WTC11 (cell line): ENCODE data around the gene IRF2. TPM values are rescaled to one million over a fixed set of nuclear protein-coding genes. Genes with fewer than 3 reads are reported as not detected.

ENCODE experiments used
- ATAC-seq: fragments of 200-7000 bp; cut with Tn5 transposase; 2 replicates; pipeline ENCODE4 v1.10.0; 2021; ENCODE audit warnings: mild to moderate bottlenecking, moderate library complexity
- CTCF ChIA-PET: fragments of 300-600 bp; sonication (Branson Sonifier 250); formaldehyde crosslinking; loops from one replicate; lab custom pipeline; 2021; ENCODE audit warnings: antibody characterized with exemption; lab: Charles Lee
- POLR2A ChIA-PET: fragments of 350-600 bp; sonication (Branson Sonifier 250); formaldehyde crosslinking; loops from one replicate; lab custom pipeline; 2021; ENCODE audit warnings: antibody characterized with exemption; lab: Charles Lee
- DNase-seq: peaks from one replicate; pipeline ENCODE4 v3.0.0; 2021; ENCODE audit warnings: low spot score
- H3K27ac Mint-ChIP-seq: 2 replicates; pipeline ENCODE4 v1.8.0; 2021; ENCODE audit warnings: mixed read lengths
- H3K27me3 Mint-ChIP-seq: 2 replicates; pipeline ENCODE4 v1.8.0; 2021; ENCODE audit warnings: low read depth, mild to moderate bottlenecking, moderate library complexity, mixed read lengths
- H3K36me3 Mint-ChIP-seq: 2 replicates; pipeline ENCODE4 v1.8.0; 2021; ENCODE audit warnings: mixed read lengths
- H3K4me1 Mint-ChIP-seq: 2 replicates; pipeline ENCODE4 v1.8.0; 2022; ENCODE audit warnings: mixed read lengths
- H3K4me3 Mint-ChIP-seq: 2 replicates; pipeline ENCODE4 v1.8.0; 2021; ENCODE audit warnings: mild to moderate bottlenecking, moderate library complexity, mixed read lengths
- H3K9me3 Mint-ChIP-seq: 2 replicates; pipeline ENCODE4 v1.8.0; 2021; ENCODE audit warnings: mixed read lengths
- CREB1 ChIP-seq: sonication (generic); formaldehyde crosslinking; IDR thresholded peaks from 2 replicates; pipeline ENCODE4 v1.8.0; 2023; ENCODE audit warnings: mild to moderate bottlenecking, missing genetic modification reagents
- EMX1 ChIP-seq: fragments of 250-450 bp; sonication (Bioruptor Pico); IDR thresholded peaks from 2 replicates; pipeline ENCODE4 v1.8.0; 2021; ENCODE audit warnings: mild to moderate bottlenecking
- GABPB1 ChIP-seq: sonication (generic); formaldehyde crosslinking; IDR thresholded peaks from 2 replicates; pipeline ENCODE4 v1.8.1; 2023; ENCODE audit warnings: mild to moderate bottlenecking, missing genetic modification reagents
- GRHL2 ChIP-seq: fragments of 250-450 bp; sonication (Bioruptor Pico); IDR thresholded peaks from 2 replicates; pipeline ENCODE4 v1.8.0; 2022; ENCODE audit warnings: mild to moderate bottlenecking, moderate library complexity; ENCODE audit not compliant: insufficient replicate concordance, severe bottlenecking
- MYBL2 ChIP-seq: sonication (generic); formaldehyde crosslinking; IDR thresholded peaks from 2 replicates; pipeline ENCODE4 v1.8.1; 2023; ENCODE audit warnings: mild to moderate bottlenecking, moderate library complexity, missing genetic modification reagents
- NFE2L1 ChIP-seq: sonication (generic); formaldehyde crosslinking; IDR thresholded peaks from 2 replicates; pipeline ENCODE4 v1.8.1; 2023; ENCODE audit warnings: missing genetic modification reagents
- NFYB ChIP-seq: sonication (generic); formaldehyde crosslinking; conservative IDR thresholded peaks from 2 replicates; pipeline ENCODE4 v1.8.0; 2022; ENCODE audit warnings: low read depth, missing genetic modification reagents
- TP53 ChIP-seq: sonication (generic); formaldehyde crosslinking; IDR thresholded peaks from 2 replicates; pipeline ENCODE4 v1.8.1; 2023; ENCODE audit warnings: mild to moderate bottlenecking, missing genetic modification reagents
- ZNF263 ChIP-seq: sonication (generic); formaldehyde crosslinking; IDR thresholded peaks from 2 replicates; pipeline ENCODE4 v1.8.1; 2022; ENCODE audit warnings: low read depth, mild to moderate bottlenecking, moderate library complexity, missing genetic modification reagents
- ZNF416 ChIP-seq: fragments of 250-450 bp; sonication (Bioruptor Pico); IDR thresholded peaks from 2 replicates; pipeline ENCODE4 v1.9.0; 2021; ENCODE audit warnings: mild to moderate bottlenecking, inconsistent platforms
- ZNF423 ChIP-seq: fragments of 250-450 bp; sonication (Bioruptor Pico); IDR thresholded peaks from 2 replicates; pipeline ENCODE4 v2.1.2; 2022; ENCODE audit warnings: mild to moderate bottlenecking, moderate library complexity
- total RNA-seq: library from RNA; stranded (reverse); gene quantifications from 3 replicates; pipeline ENCODE4 v1.2.3, GENCODE V29; 2021
- TF ChIP-seq, protein P1 (sequence below): sonication (generic); formaldehyde crosslinking; IDR thresholded peaks from 2 replicates; pipeline ENCODE4 v1.8.0; 2023; ENCODE audit warnings: missing genetic modification reagents, mild to moderate bottlenecking, borderline replicate concordance
- TF ChIP-seq, protein P2 (sequence below): fragments of 250-450 bp; sonication (Bioruptor Pico); IDR thresholded peaks from 2 replicates; pipeline ENCODE4 v1.9.0; 2021; ENCODE audit warnings: mild to moderate bottlenecking, borderline replicate concordance
- TF ChIP-seq, protein P3 (sequence below): sonication (generic); formaldehyde crosslinking; IDR thresholded peaks from 2 replicates; pipeline ENCODE4 v1.8.1; 2022; ENCODE audit warnings: low read depth, mild to moderate bottlenecking, moderate library complexity, missing genetic modification reagents, borderline replicate concordance
- TF ChIP-seq, protein P4 (sequence below): fragments of 250-450 bp; sonication (Bioruptor Pico); IDR thresholded peaks from 2 replicates; pipeline ENCODE4 v2.1.2; 2022; ENCODE audit warnings: mild to moderate bottlenecking, moderate library complexity
- TF ChIP-seq, protein P5 (sequence below): fragments of 250-450 bp; sonication (Bioruptor Pico); conservative IDR thresholded peaks from 2 replicates; pipeline ENCODE4 v1.9.0; 2021; ENCODE audit warnings: mild to moderate bottlenecking
- TF ChIP-seq, protein P6 (sequence below): sonication (generic); formaldehyde crosslinking; IDR thresholded peaks from 2 replicates; pipeline ENCODE4 v1.8.1; 2022; ENCODE audit warnings: low read depth, missing genetic modification reagents, borderline replicate concordance
- TF ChIP-seq, protein P7 (sequence below): sonication (generic); formaldehyde crosslinking; IDR thresholded peaks from 2 replicates; pipeline ENCODE4 v1.8.0; 2022; ENCODE audit warnings: mild to moderate bottlenecking, missing genetic modification reagents

IRF2 gene
- total RNA-seq, 1 experiment from 2014 or later: 11.8 TPM

DNA sequence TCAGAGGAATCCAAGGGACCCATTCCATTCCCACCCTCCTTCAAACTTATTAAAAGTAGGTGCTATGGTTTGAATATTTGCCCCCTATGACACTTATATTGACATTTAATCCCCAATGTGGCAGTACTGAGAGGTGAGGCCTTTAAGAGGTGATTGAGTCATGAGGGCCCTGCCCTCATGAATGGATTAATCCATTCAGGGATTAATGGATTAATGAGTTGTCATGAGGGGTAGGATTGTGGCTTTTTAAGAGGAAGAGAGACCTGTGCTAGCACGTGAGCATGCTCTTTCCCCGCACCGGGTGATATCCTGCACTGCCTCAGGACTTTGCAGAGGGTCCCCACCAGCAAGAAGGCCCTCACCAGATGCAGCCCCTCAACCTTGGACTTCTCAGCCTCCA is 50.1 kb downstream of the IRF2 start:
- Mint-ChIP-seq H3K4me3 (no peak overlapping the region), H3K27me3 (peaks cover 3% of the 10 kb centered on the region; the same call in 1 of the 2 replicates), H3K27ac (no peak overlapping the region), H3K4me1 (peaks cover 16% of the 10 kb centered on the region), H3K36me3 (peaks cover 60% of the 10 kb centered on the region), H3K9me3 (peaks cover 16% of the 10 kb centered on the region)
- DNase-seq (no peak), ATAC-seq (no peak)
- ChIA-PET POLR2A (no interaction called here), CTCF (no interaction called here)
- TF ChIP-seq, protein P1, sequence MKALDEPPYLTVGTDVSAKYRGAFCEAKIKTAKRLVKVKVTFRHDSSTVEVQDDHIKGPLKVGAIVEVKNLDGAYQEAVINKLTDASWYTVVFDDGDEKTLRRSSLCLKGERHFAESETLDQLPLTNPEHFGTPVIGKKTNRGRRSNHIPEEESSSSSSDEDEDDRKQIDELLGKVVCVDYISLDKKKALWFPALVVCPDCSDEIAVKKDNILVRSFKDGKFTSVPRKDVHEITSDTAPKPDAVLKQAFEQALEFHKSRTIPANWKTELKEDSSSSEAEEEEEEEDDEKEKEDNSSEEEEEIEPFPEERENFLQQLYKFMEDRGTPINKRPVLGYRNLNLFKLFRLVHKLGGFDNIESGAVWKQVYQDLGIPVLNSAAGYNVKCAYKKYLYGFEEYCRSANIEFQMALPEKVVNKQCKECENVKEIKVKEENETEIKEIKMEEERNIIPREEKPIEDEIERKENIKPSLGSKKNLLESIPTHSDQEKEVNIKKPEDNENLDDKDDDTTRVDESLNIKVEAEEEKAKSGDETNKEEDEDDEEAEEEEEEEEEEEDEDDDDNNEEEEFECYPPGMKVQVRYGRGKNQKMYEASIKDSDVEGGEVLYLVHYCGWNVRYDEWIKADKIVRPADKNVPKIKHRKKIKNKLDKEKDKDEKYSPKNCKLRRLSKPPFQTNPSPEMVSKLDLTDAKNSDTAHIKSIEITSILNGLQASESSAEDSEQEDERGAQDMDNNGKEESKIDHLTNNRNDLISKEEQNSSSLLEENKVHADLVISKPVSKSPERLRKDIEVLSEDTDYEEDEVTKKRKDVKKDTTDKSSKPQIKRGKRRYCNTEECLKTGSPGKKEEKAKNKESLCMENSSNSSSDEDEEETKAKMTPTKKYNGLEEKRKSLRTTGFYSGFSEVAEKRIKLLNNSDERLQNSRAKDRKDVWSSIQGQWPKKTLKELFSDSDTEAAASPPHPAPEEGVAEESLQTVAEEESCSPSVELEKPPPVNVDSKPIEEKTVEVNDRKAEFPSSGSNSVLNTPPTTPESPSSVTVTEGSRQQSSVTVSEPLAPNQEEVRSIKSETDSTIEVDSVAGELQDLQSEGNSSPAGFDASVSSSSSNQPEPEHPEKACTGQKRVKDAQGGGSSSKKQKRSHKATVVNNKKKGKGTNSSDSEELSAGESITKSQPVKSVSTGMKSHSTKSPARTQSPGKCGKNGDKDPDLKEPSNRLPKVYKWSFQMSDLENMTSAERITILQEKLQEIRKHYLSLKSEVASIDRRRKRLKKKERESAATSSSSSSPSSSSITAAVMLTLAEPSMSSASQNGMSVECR: no peak
- TF ChIP-seq, protein P2, sequence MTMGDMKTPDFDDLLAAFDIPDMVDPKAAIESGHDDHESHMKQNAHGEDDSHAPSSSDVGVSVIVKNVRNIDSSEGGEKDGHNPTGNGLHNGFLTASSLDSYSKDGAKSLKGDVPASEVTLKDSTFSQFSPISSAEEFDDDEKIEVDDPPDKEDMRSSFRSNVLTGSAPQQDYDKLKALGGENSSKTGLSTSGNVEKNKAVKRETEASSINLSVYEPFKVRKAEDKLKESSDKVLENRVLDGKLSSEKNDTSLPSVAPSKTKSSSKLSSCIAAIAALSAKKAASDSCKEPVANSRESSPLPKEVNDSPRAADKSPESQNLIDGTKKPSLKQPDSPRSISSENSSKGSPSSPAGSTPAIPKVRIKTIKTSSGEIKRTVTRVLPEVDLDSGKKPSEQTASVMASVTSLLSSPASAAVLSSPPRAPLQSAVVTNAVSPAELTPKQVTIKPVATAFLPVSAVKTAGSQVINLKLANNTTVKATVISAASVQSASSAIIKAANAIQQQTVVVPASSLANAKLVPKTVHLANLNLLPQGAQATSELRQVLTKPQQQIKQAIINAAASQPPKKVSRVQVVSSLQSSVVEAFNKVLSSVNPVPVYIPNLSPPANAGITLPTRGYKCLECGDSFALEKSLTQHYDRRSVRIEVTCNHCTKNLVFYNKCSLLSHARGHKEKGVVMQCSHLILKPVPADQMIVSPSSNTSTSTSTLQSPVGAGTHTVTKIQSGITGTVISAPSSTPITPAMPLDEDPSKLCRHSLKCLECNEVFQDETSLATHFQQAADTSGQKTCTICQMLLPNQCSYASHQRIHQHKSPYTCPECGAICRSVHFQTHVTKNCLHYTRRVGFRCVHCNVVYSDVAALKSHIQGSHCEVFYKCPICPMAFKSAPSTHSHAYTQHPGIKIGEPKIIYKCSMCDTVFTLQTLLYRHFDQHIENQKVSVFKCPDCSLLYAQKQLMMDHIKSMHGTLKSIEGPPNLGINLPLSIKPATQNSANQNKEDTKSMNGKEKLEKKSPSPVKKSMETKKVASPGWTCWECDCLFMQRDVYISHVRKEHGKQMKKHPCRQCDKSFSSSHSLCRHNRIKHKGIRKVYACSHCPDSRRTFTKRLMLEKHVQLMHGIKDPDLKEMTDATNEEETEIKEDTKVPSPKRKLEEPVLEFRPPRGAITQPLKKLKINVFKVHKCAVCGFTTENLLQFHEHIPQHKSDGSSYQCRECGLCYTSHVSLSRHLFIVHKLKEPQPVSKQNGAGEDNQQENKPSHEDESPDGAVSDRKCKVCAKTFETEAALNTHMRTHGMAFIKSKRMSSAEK (CRISPR knock-in tag): no peak
- TF ChIP-seq, protein P3, sequence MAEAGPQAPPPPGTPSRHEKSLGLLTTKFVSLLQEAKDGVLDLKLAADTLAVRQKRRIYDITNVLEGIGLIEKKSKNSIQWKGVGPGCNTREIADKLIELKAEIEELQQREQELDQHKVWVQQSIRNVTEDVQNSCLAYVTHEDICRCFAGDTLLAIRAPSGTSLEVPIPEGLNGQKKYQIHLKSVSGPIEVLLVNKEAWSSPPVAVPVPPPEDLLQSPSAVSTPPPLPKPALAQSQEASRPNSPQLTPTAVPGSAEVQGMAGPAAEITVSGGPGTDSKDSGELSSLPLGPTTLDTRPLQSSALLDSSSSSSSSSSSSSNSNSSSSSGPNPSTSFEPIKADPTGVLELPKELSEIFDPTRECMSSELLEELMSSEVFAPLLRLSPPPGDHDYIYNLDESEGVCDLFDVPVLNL (CRISPR knock-in tag): no peak
- TF ChIP-seq, protein P4, sequence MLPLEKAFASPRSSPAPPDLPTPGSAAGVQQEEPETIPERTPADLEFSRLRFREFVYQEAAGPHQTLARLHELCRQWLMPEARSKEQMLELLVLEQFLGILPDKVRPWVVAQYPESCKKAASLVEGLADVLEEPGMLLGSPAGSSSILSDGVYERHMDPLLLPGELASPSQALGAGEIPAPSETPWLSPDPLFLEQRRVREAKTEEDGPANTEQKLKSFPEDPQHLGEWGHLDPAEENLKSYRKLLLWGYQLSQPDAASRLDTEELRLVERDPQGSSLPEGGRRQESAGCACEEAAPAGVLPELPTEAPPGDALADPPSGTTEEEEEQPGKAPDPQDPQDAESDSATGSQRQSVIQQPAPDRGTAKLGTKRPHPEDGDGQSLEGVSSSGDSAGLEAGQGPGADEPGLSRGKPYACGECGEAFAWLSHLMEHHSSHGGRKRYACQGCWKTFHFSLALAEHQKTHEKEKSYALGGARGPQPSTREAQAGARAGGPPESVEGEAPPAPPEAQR (CRISPR knock-in tag): no peak
- TF ChIP-seq, protein P5, sequence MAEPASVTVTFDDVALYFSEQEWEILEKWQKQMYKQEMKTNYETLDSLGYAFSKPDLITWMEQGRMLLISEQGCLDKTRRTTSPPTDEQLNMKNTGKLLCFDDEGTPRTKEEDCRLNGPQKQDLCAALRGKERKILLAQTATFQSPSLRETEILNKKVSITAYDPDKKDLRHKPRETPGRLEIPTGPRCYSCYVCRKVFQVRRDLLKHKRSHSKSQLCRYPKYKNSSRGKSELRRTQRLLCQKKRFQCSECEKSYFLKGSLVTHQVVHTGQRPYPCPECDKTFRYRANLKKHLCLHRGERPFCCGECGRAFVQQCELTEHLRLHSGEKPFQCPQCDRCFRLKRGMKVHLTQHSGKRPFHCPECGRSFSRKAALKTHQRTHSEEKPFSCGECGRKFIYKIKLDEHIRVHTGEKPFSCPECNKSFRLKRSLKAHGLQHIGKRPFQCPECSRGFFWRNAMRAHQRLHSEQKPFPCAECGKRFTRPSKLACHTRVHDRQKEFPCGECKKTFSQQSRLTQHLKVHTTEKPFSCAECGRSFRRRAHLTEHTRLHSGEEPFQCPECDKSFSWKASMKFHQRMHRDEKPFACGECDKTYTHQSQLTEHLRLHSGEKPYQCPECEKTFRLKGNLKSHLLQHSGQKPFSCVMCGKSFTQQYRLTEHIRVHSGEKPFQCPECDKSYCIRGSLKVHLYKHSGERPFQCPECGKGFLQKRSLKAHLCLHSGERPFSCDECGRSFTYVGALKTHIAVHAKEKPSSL: no peak
- TF ChIP-seq ZNF423 (CRISPR knock-in tag) (no peak), GRHL2 (no peak), CREB1 (CRISPR knock-in tag) (no peak)

DNA sequence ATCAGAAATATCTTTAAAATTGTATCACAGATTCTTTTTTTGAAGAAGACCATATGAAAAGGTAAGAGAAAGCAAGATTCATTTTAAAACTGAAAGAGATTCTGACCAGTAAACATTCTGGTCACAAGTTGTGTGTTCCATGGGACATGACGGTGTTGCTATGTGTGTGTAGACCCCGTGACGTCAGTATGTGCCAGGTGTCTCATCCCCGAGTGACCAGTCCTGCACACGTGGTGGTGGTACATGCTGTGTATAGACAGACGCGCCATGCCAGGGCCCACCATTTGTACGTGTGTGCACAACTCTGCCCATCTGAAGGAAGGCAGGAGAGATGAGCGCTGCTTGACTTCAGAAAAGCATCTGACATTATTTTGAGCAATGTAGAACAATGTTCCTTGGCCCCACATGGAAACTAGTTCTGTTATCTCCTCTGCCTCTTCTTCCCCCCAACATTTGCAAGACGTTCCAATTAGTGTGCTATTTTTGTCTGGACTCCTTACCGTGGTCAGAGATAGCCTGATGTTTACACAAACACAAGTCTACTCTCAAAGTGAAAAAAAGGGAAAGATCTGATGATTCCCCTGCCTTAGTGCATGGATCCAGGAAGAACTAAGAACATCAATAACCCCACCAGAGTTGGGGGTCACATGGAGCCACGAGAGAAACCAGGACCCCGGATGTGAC is 51.2 kb downstream of the IRF2 start:
- Mint-ChIP-seq H3K36me3 (peaks cover 66% of the 10 kb centered on the region), H3K9me3 (peaks cover 16% of the 10 kb centered on the region), H3K4me1 (peaks cover 16% of the 10 kb centered on the region), H3K4me3 (no peak overlapping the region), H3K27me3 (peaks cover 3% of the 10 kb centered on the region; the same call in 1 of the 2 replicates), H3K27ac (no peak overlapping the region)
- no peak for ATAC-seq
- DNase-seq: no peak
- CTCF ChIA-PET: no interaction called here
- POLR2A ChIA-PET: no interaction called here
- TF ChIP-seq, protein P6, sequence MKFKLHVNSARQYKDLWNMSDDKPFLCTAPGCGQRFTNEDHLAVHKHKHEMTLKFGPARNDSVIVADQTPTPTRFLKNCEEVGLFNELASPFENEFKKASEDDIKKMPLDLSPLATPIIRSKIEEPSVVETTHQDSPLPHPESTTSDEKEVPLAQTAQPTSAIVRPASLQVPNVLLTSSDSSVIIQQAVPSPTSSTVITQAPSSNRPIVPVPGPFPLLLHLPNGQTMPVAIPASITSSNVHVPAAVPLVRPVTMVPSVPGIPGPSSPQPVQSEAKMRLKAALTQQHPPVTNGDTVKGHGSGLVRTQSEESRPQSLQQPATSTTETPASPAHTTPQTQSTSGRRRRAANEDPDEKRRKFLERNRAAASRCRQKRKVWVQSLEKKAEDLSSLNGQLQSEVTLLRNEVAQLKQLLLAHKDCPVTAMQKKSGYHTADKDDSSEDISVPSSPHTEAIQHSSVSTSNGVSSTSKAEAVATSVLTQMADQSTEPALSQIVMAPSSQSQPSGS: no peak
- TF ChIP-seq NFE2L1 (CRISPR knock-in tag) (no peak), GABPB1 (no peak), ZNF416 (CRISPR knock-in tag) (no peak), ZNF263 (no peak), MYBL2 (no peak), EMX1 (CRISPR knock-in tag) (no peak), NFYB (CRISPR knock-in tag) (no peak), ZNF423 (CRISPR knock-in tag) (no peak), TP53 (CRISPR knock-in tag) (no peak)
- TF ChIP-seq, protein P7, sequence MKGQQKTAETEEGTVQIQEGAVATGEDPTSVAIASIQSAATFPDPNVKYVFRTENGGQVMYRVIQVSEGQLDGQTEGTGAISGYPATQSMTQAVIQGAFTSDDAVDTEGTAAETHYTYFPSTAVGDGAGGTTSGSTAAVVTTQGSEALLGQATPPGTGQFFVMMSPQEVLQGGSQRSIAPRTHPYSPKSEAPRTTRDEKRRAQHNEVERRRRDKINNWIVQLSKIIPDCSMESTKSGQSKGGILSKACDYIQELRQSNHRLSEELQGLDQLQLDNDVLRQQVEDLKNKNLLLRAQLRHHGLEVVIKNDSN (CRISPR knock-in tag): no peak
